Measurements from ENCODE around the gene FLNA.

FLNA gene

DNA sequence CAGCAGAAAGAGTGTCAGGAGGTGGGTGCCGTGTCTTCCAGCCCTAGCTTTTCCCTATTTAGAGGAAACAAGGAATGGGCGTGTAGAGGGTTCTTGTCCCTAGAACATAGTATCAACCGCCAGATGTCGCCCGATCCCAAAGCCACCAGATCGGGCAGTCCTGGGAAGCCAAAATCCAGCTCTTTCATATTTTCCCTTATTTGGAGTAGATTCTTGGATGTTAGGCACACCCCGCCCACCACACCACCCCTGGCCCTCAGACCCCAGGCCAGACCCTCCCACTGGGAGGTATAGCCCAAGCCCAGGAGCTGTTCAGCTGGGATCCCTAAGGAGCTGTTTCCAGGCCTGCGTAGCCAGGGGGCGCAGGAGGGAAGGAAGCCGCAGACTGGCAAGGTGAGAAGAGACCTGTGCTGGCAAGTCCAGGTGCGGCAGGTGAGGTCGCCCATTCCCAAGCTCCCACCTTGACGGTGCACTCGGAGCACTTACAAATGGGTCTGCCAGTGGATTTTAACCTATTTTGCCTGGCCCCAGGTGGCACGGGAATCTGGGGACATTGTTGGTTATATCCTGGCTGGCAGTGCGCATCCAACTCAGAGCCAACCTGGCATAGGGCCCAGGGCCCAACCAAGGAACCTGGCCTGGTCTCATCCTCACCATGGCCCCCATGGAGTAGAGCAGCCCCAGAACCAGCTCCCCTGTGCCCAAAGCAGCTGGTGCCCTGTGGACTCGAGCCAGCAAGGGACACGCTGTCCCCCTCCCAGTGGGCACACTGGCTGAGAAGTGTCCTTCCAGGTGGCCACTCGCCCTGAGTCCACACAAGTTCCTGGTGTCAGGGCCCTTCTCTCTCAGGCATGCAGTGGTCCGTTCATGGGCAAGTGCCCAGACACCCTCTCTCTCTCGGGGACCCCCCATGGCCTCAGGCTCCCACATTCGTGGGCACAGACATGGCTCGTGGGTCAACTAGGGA is 811 bp downstream of the FLNA start:
- DNase-seq, result no peak

DNA sequence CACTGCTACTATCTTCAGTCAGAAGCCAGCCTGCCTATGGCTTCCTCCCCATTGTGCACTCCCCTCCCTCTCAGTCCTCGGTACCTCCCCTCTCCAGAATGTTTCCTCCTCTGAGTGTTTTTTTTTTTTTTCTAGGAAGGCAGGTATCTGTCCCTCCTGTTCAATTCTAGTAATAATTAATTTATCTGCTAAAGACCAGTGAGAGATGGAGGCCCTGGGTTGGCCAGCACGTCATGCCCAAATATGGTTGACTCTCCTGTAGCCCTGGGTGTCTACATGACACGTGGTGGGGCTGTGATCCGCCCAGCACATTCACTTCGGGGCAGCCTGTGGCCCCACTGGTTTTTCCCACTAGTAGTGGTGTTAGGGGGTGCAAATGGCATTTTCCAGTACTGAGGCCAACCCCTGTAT is 1.8 kb downstream of the FLNA start:
- no peak for DNase-seq

DNA sequence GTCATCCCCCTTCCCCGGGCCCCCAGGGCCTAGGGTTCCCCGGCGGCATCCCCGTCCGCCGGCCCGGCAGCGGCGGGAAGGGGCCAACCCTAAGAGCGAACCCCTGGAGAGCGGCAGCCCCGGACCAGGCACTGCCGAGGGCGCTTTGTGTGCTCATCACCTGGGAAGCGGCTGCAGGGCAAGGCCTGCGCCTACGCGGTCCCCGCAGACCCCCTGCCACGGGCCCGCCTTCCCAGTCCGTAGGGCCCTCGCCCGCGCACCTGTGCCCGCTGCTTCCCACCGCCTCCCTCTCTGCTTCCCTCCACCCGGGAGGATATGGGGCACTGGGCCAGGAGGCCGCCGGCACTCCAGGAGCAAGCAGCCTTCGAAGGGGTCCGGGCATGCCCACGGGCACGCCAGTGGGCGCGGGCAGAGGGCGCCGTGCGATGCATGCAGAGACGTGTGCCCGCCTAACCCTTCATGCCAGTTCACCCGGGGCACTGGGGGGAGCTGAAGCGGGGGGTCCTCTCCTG is 2.6 kb downstream of the FLNA start:
- DNase-seq, result no peak

DNA sequence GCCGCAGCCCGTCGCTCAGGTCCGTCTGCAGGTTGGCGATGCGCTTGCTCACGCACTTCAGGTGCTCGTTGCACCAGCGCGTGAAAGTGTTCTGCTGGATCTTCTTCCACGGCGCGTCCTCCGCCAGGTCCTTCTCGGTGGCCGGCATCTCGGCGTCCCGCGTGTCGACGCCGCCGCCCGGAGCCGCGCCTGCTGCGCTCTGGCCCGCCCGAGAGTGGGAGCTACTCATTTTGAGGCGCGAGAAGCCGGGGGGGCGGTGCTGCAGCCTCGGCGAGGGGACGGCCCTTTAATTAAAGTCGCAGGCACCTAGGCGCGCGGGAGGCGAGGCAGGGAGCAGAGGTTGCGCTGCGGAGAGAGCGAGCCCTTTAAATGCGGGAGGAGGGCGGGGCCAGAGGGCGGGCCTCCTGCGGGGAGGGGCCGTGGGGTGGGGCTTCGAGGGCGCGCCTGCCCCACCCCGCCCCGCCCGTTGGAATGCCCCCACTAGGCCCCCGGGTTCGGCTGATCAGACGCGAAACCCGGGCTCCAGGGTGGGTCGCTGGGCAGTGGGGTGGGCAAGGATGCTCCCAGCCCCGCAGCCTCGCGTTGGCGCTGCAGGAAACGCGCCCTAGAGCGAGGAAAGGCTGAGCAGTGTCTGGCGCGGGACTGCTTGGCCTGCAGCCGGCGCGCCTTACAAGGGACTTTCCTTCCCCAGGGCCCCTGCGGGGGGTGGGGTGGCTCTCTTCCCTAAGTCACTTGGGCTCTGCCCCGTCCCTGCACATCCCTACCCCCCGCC is 3.2 kb downstream of the FLNA start:
- peak; percentile 19 for DNase-seq

DNA sequence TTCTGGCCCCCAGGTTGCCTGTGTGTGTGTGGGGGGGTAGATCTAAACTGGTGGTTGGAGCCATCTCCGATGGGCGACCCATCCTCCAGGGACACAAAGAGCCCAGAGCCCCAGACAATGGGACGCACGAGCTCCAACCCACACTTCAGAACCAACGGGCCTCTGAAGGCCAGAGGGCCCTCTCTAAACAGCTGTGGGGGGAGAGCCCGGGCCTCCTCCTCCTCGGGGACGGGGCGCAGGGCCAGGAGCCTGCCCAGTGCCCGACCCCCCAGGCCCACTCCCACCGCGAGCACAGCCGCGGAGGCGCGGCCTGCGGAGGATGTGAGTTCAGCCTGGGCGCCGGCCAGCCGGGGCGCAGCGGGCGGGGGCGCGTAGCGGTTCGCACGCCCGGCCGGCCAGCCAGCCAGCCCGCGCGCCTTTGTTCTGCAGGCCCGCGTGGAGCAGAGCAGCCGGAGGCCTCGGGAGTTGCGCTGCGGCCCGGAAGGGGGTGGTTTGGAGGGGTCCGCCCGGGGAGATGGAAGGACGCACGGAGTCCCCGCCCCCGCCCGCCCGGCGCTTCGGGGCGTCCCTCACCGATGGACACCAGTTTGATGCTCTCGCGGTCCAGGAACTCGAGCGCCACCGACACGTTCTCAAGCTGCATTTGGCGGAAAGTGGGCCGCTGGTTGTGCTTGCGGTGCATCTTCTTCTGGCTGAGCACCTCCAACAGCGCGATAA is 4.0 kb downstream of the FLNA start:
- no peak for DNase-seq

DNA sequence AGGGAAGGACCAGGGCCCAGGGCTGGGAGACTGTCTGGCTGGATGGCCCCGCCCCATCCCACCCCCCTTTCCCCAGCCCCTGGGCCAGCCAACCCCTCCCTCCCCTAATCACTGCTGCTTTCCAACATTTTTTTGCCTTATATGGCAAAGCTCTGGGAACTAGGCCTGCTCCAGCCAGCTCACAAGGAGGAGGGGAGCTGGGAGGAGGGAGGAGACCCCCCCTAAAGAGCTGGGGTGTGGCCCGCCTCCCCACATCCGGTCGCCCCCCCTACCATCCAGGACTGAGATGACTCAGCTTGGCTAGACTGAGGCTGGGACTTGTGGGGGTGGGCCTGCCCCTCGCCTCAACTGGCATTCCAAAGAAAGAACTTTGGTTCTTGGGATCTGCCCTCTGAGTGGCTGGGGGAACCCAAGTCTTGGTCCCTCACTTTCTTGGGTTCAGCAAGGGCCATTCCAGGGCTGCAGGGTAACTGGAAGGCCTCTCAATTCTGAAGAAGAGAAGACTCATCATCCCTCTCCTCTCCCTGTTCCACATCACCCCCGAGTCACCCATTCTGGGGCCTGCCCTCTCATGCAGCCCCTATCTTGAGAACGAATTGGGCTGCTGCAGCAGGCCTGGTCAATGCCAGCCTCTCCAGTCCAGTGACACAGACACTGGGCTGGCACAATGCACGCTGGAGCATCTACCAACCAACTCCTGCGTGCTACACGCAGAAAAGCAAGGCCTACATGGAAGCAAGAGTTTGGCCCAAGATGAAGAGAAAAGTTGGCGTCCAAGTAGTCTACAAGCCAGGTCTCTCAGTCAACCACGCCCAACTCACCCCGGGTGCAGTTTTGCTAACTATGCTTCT is 4.8 kb downstream of the FLNA start:
- DNase-seq, result no peak

DNA sequence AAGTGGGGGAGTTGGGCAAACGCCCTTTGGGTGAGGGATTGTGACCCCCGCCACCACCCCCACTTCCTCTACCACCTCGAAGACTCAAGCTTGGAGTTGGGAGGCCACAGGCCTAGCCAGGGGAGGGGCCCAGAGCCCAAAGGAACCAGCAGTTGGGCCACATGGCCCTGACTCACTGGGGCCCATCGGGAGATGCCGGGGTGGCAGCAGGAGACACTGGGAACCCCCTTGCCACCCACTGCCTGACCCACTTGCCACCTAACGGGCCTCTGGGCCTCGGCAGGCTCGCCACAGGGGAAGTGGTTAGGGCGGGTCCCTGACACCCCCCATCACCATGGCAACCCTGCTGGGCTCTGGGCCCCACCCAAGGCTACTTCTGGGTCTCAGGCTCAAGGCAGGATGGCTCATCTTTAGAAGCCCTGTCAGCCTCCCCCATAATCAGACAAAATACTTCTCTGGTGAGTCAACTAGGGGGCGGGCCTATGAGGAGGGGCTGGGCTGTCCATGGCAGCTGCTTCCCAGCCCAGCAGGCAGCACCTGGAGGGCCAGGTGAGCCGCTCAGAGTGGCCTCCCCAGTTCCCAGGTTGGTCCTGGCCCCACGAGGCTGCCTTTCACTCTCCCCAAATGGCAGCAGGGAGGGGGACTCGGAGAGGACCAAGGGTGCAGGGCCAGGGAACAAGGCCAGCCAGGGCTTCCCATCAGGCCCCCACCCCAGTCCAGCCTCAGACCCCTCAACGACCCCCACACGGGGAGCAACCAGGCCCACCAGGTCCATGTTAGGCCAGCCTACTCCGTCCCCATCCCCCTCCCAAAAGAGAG is 5.6 kb downstream of the FLNA start:
- DNase-seq, result peak; percentile 68

DNA sequence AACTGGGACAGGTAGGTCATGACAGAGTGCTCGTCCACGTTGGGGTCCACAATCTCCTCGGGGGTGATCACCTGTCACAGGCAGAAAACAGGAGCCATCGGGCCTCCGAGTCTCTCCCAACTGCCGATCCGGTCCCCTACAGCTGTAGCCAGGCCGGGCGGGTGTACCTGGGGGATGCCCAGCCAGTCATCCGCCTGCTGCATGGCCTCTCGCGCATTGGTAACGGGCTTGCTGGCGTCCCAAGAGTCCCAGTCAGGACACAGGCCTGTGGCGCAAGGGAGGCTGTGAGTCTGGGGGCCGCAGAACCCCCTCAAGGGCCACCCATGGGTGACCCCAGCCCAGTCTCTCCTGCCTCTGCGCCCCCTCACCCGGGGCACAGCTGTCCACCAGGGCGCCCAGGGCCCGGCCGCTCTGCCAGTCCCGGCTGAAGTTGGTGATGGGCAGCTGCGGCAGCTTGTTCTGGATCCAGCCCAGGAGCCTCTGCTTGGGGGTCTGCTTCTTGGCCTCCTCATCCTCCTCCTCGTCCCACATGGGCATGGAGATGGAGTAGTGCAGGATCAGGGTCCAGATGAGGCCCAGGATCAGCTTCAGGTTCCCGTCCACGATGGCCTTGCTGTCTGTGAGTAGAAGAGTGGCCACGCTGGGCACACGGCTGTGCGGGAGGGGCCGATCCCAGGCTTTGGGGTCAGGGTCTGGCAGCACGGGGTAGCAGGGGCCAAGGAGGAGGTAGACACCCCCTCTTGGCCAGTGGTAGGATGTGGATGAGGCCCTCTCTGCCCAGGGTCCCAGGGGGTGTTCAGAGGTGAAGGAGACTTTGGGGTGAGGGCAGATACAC is 6.7 kb downstream of the FLNA start:
- no peak for DNase-seq

DNA sequence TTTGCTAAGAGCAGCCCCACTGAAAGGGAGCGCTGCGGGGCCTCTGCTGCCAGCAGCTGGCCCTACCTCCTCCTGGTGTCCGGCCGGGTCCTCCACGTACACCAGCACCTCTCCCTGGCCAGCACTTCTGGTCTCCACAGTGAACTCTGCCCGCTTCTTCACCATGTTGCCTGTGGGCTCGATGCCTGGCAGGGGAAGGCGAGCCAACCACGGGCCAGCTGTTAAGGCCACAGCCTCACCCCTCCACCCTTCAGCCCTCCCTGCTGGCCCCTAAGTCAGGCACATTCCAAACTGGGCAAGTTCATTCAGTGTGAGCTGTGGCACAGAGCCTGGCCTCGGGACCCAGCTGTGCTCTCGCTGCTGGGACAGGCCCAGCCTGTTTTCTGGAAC is 7.8 kb downstream of the FLNA start:
- no peak for DNase-seq

DNA sequence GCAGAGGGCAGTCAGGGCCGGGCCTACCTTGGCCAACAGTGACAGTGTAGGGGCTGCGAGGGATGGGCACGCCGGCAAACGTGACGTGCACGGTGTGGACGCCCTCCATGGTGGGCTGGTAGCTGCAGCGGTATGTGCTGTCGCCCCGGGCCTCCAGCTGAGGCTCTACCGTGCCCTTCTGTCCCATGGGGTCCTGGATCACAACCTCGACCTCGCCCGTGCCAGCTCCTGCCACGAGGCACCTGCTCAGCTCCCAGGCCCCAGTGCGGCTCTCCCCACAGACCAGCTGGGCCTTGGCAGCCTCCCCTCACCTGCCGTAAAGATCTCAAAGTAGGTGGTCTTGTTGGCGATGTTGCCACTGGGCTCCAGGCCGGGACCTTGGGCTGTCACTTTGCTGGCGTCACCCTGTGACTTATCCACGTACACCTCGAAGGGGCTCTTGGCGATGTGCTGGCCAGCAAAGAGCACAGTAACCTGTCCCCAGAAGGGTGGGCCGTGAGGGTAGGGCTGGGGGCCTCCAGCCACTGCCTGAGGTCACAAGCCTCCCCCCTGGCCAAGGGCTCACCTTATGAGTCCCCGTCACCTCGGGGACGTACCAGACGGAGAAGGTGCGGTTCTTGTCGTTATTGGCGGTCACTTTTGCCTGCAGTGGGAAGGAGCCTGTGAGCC is 8.3 kb downstream of the FLNA start:
- no peak for DNase-seq

DNA sequence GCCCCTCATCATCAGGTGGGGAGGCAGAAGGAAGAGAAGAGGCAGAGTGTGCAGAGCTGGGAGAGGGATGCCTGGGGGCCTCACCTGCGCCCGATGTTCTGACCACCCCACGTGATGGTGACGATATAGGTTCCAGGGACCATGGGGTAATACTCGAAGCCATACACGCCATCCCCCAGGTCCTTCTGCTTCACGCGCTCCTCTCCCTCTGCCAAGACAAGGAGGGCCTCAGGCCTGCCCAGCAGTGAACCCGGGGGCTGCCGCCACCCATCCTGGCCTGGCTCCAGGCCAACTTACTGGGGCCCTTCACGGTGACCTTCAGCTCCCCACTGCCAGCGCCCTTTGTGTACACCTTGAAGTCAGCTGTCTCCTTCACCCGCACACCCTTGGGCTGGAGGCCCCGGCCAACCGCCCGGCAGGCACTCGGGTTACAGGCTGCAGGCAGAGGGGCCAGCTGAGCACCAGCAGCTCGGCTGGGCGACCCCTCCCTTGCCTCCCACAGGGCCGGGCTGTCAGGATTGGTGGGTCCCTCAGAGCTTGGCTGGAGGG is 9.3 kb downstream of the FLNA start:
- DNase-seq, result no peak

DNA sequence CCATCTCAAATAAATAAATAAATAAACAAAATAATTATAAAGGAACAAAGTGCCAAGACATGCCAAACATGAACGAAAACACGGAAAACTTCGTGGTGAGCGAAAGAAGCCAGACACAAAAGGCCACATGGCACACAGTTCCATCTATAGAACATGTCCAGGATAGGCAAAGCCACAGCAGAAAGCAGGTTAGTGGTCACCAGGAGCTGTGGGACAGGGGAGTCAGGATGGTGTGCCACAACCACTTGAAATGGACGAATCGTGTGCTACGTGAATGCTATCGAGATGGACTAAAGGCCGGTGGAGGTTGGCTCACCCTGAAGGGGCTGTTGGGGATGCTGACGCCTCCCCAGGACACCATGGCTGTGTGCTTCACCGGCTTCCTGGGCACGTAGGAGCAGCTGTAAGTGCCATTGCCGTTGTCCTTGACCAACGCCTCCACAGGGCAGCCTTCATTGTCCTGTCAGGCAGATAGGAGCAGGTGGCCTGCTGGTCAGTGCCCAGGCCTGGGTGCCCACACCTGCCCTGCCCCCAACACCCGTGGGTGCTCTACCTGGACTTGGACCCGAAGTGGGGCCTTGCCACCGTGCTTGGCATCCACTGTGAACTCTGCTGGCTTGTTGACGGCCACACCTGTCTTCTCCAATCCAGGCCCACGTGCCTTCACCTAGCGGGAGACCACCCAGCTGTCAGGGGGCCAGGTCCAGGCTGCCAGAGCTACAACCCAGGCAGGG is 10.6 kb downstream of the FLNA start:
- no peak for DNase-seq

DNA sequence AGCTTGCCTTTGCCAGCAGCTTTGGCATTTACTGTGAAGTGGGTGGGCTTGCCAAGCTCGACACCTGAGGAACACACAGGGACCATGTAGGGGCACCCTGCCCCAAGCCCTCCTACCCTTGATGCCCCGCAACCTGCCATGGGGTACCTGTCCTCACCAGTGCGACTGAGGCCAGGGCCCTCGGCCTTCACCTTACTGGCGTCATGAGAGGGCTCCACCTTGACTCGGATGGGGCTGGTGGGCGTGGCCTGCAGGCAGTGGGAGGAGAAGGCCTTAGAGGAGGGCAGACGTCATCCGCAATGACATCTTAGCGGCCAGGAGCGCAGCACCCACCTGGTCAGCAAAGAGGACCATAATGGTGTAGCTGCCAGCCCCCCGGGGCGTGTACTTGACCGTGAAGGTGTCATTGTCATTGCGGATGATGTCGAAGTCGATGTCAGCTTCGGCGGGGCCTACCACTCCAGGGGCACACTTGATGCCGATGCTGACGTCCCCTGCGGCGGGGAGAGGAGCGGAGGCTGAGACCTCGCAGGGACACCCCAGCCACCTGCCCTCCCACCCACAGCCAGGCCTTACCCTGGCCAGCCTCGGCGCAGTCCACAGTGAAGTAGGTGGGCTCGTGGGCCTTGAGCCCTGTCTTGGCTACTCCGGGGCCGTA is 12.2 kb downstream of the FLNA start:
- no peak for DNase-seq

DNA sequence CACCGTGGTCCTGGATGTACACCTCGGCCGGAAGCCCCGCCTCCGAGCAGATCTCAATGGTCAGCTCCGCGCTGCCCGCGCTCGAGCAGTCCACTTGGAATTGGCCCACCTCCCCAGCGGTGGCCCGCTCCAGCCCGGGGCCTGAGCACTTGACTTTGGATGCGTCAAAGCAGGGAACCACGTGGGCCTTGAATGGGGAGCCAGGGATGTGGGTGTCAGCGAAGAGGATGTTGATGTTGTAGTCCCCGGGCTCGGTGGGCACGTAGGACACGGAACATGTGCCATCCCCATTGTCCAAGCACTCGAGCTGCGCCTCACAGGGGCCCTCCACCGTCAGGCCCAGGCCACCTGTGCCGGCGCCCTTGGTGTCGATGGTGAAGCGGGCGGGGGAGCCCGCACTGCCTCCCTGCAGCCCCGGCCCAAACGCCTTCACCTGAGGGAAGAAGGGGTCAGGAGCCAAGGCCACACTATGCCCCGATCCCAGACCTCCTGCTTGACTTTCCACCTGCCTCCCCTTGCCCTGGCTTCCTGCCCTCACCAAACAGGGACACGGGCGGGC is 14.2 kb downstream of the FLNA start:
- DNase-seq, result no peak

DNA sequence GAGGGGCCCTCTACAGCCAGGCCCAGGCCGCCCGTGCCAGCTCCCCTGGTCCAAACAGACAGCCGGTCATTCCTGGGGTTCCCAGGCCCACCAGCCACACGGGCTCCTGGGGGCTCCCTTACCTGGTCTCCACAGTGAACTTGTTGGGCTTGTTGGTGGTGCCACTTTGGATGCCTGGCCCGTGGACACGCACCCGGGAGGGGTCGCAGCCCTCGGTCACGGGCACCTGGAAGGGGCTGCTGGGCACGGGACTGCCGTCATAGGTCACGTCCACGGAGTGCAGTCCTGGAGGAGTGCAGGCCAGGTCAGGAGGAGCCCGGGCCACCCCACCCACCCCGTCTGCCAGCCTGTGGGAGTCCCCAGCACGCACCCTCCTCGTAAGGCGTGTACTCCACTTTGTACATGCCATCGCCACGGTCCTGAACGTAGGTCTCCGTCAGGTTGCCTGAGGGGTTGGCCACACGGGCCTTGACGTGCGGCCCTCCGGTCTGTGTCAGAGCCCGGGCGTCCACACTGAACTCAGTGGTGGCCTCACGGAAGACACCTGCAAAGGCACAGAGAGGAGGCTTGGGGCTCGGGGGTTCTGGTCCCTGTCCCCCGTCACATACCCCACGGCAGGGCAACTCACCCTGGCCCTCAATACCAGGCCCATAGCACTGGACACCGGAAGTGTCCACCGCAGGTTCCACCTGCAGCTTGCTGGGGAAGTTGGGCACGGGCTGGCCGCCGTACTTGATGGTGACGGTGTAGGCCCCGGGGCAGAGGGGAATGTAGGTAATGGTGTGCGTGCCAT is 14.9 kb downstream of the FLNA start:
- DNase-seq, result no peak

DNA sequence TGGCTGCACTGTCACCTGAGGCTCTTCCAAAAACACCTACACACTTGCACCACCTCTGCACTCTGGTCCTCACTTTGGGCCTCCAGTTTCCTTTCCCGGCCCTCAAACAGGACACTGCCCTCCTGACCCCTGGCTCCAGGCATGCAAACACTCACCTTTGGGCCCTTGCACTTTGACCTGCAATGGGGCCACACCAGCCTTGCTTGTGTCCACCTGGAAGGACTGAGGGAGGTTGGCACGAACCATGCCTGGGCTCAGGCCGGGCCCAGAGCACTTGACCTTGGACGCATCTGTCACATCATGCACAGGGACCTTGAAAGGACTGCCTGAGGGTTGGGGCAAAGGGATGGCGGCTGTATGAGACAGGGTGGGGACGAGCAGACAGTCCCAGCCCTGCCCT is 15.6 kb downstream of the FLNA start:
- no peak for DNase-seq

DNA sequence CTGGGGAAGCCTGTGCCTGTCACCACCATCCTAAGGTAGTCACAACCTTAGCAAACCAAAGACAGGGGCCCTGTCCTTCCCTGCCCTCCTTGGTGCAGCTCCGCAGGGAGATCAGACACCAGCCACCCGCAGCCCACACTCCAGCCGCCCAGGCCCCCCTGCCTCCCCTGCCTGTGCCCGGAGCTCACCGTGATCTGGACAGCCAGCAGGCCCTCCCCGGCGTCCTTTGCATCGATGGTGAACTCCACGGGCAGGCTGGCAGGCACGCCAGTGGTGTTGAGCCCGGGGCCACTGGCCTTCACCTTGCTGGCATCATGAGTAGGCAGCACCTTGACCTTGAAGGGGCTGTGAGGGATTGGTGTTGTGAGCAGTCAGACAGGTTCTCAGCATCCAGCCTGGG is 16.4 kb downstream of the FLNA start:
- DNase-seq, result no peak
